CD4-positive, alpha-beta T cell treated with Interleukin-4 for 4 hours (primary cell): ENCODE measurements around the gene B4GALNT1.
"Not testable (repeated sequence)": the region's sequence is repeated elsewhere in the genome, so short reads cannot be mapped to it uniquely, and the experiment has no call there.

Experiments
- DNase-seq: peaks from one replicate; pipeline ENCODE4 v3.0.0-alpha.2; 2020

B4GALNT1 gene

DNA sequence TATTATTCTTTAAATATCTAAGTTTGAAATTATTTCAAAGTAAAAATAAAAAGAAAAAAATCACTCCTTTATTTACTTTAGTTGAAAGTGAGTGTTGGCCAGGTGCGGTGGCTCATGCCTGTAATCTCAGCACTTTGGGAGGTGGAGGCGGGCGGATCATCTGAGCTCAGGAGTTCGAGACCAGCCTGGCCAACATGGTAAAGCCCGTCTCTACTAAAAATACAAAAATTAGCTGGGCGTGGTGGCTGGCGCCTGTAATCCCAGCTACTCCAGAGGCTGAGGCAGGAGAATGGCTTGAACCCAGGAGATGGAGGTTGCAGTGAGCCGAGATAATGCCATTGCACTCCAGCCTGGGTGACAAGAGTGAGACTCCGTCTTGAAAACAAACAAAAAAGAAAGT lies 3.7 kb upstream of the B4GALNT1 start:
- not testable (repeated sequence) for DNase-seq

DNA sequence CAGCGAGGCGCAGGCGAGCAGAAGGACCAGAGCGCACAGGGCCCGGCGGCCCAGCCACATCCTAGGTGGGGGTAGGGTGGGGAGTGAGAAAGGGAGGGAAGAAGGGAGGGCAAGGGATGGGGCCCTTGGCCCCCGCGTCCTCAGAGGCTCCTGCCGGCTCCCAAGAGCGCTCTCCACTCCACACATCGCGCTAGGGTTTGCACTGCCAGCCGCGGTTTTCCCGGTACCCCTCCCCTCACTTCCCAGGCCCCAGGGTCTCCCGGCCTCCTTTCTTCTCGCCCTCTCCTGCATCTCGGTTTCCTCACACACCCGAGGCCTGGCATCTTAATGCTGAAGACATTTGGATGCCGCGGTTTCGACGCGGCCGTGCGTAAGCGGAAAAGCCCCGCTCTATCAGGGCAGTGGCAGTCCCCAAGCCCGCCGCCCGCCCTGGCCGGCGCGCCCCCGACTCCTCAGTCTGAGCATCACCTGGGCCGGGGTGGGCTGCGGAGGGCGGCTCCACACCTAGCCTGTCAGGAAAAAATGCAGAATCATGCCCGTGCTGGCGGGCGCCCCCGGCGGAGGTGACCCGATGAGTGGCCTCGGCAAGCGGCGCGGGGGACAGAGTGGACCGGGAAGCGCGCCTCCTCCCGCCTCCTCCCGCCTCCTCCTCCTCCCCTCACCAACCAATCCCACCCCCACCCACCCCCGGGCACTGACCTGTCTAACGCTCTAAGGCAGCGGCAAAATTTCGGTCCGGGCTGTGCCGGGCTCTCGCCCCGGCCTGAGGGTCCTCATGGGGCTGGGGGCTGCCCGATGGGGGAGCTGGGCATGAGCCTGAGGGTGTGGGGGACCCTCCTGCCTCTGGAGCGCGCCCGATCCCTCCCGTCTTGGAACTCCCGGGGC lies 686 bp downstream of the B4GALNT1 start:
- DNase-seq = no peak

DNA sequence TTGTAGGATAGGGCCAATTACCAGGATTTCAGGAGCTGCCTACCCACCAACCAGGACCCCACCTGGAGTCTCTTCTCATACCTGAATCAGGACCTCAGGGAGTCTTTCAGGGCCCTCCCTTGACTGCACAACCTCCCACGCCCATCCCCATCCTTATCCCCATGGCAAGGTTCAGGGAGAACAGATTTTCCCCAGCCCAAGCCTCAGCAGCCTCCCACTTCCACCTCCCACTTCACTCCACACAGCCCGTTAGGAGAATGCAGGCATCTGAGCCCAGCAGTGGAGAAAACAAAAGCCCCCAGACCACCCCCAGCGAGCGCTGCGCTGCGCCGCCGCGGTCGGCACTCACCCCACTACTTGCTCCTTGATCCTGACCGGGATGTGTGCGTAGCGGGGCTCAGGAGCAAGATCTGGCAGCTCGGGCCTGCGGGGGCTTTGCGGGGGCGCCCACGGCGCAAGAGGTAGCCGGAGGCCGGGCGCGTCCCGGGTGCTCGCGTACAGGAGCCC lies 1.4 kb downstream of the B4GALNT1 start:
- DNase-seq = no peak

DNA sequence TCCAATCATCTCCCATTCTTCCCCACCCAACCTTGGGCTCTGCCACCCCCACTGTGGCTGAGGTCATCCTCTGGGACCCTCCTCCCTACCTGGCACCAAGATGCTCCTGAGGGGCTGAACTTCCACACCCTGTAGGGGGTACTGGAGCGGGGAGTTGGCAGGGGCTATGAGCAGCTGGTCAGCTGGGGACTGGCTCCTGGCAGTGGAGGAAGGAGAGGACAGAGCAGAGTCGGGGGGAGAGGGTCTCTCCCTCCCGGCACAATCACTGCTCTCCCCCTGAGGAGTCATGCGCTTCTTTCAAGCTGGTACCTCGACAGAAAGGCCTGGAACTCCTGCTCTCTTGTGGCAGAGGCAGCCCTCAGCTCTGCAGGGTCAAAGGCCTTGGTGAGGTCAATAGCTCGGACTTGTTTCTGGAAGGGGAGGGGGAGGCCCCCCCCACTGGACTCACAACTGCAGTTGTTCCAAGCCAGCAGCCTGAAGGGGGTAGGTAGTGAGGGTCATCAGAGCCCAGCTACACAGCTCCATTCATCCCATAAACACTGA lies 2.0 kb downstream of the B4GALNT1 start:
- no peak for DNase-seq

DNA sequence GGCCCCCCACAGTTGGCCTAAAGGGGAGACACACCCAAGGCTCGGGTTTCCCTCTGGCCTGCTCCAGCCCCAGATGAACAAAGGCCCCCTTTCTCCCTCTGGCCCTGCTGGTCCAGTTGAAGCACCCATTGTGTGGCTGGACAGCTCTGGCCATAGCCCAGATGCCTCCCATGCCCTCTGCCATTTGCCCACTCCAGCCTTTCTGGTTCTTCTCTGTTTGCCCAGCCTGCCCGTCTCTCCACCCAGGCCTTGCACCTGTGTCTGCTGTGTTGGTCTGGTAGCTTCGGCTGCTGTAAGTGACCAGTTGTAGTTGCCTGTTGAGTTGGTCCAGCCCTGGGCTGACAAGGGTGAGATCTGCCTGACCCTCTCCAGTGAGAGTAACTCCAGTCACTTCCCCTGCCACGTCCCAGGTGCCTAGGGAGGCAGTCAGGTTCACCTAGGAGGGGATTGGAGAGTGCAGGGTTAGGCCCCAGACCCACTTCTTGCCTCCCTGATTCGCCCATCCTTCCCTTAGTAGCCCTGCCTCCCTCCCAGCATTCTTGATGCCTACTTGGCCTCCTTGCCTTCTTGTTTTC lies 3.0 kb downstream of the B4GALNT1 start:
- no peak for DNase-seq

DNA sequence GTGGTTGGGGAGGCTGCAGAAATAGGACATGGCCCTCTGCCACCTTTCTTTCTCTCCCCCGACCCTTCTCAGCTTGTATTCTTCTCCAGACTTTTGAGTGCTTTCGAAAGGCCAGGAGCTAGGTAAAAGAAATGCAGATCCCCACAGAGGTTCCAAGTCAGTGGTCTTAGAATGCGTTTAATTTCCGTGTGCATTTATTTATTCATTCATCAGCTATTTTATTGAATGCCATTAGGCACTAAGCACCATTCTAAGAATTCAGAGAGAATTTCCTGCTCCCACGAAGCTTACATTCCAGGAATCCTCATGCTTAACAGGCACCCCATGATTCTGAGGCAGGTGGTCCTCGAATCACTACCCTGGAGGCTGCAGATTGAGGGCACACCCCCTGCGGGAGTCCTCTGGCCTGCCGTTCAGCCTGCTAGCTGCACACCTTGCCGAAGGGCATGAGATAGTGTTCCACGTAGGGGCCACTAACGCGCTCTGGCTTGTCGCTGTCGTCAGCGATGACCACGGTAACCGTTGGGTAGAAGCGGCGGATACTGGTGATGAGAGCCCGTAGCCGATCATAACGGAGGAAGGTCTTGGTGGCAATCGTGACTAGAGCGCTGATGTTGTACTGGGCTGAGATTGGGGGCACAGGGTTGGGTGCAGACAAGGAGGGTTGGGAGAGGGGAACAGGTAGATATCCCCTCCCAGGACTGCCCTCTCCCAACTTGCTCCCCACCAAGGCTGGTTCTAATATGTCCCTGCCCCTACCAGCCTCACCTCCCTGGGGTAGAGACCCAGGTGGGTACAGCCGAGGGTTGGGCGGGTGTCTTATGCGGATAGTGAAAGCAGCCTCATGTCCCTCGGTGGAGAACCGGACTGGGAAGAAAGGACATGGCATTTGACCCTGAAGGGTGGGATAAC lies 4.5 kb downstream of the B4GALNT1 start:
- DNase-seq = no peak

DNA sequence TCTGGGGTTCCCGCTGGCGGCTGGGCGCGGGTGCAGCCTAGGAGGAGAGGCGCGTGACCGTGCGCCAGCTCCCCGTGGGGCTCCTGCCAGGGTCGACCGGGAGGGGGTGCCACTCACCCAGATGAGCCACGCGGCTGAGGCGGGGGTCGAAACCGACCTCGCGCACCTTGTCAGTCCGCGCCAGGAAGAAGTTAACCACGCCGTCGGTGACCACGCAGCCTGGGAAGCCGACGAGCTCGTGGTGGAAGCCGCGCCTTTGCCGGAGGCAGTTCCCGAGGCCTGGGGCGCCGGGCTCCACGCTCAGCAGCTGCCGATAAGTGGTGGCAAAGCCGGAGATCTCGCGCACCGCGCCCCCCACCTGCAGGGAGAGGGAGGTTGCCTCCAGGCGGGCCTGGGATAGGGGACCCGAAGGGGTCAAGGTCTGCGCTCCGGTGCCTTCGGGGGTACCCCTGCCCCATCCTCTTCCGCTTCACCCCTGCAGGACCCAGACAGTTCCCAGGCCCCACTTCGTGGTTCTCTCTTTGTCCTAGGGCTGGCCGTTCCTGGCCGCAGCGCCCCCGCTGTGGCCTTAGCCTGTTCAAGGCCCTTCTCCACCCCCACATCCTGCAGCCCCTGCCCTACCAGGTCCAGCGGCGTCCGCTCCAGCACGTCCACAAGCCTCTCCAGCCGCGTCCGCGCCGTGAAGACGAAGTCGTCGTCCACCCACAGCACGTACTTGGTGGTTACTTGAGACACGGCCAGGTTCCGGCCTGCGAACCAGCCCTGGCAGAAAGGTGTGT lies 5.3 kb downstream of the B4GALNT1 start:
- DNase-seq = no peak

DNA sequence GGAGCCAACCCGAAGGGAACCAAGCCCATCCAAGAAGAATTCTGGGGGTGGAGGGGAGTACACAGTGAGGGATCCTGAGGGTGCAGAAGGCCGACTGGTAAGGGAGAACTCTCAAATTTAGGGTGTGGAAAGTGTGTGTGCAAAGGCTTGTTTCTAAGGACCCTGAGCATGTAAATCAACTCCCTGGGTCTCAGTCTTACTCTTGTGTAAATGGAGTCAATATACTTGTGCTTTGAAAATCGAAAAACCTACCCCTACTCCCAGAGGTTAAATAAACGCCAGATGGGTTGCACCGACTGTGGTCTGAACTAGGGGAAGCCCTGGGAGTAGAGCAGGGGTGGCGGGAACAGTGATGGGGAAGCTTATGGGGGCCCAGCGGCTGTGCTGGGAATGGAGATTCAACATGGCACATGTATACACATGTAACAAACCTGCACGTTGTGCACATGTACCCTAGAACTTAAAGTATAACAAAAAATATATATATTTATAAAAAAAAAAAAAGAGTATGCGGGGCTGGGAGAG lies 6.0 kb downstream of the B4GALNT1 start:
- no peak for DNase-seq

DNA sequence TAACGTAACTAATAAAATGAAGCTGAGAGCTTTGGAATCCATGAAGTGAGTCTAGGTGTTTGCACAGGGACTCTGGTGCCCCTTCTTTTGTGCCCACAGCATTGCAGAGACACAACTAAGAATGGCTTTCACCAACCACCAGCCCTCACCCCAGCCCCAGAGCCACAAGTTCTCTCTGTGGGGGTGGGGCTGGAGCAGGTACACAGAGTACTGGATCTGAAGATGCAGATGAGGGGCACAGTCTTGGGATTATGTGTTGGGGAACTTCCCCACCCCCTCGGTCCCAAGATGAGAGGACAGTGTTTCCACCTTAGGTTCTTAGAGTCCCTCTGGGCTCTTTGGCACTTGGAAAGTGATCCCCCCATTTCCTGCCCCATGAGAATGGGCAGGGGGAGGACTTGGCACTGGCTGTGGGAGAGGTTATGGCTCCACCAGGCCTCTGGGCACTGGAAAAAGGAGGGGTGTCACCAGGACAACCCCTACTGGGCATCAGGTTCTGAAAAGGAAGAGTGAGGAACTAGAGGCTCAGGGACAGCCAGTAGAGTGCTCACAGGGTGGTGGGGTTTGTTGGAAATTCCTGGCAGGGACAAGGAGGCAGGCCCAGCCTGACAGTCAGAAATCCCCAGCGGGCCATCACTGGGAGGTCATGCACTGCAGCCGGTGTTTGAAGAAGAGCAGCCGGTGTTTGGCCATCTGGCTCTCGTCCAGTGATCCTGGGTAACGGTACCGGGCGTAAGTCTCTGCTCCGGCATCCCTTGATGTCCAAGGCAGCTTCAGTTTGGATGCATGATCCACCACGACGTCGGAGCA lies 6.7 kb downstream of the B4GALNT1 start:
- DNase-seq = no peak

DNA sequence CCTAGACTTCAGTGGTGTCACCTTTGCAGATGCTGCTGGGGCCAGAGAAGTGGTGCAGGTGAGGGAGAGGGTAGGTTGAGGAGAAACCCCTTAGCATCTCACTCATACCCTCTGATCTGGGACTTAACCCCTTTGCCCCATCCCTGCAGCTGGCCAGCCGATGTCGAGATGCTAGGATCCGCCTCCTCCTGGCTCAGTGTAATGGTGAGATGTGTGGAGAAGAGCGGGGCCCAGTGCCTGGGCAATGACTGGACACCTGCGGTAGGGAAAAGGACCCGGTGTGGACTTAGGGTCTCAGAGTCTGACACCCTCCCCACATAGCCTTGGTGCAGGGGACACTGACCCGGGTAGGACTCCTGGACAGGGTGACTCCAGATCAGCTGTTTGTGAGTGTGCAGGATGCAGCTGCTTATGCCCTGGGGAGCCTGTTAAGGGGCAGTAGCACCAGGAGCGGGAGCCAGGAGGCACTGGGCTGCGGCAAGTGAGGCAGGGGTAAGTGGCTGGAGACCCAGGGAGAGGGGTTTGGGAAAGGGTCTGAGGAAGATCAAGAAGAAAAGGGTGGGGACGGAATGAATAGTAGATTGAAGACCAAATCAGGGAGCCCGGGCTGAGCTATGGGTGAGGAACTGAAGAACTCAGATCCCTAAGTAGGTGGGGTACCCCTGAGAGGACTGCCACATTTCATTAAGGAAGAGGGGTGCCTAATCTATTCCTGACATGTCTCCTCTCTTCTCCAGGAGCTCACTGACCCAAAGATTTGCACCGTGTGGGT lies 7.6 kb downstream of the B4GALNT1 start:
- no peak for DNase-seq

DNA sequence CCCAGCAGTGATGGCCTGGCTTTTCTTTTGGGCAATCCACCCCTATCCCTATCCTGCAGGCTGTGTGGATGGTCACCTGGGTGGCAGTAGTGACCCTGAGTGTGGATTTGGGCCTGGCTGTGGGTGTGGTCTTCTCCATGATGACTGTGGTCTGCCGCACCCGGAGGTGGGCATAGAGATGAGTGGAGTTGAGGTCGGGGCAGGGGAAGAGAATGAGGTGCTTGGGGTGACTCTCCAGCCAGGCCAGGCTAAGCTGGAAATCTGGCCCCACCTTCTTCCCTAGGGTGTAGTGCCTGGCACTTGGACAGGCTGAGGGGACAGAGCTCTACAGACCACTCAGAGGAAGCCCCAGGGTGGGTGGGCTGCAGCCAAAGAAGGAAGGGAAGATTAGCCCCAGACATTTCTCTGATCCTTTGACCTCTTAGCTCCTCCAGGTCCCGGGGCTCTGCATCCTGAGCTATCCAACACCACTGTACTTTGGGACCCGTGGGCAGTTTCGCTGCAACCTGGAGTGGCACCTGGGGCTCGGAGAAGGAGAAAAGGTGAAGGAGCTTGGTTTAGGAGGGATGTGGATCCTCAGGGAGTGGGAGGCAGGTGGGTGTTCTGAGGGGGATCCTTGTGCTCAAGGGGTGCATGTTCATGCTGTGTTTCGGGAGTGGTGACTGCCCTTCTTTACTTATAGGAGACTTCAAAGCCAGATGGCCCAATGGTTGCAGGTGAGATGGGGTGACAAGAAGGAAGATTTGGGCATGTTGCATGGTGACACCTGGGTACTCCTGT lies 8.4 kb downstream of the B4GALNT1 start:
- no peak for DNase-seq

DNA sequence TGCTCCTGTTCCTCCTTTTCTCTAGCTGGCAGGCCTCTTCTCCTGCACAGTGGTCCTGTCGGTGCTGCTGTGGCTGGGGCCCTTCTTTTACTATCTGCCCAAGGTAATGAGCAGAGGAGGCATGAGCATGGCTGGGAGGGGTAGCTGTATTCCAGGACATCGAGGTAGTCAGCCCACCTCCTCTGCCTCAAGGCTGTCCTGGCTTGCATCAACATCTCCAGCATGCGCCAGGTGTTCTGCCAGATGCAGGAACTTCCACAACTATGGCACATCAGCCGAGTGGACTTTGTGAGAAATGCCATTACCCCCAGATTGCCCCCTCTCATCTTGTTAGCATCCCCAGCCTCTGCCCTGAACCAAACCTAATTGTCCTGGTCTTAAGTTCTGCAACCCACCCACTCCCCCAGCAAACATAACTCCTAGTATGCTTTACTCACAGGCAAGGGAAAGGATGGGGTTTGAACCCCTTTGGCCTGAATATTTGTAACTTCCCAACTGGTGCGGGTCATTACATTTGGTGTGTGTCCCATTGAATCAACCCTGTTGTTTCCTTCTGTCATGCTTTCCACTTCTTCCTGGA lies 9.1 kb downstream of the B4GALNT1 start:
- DNase-seq = no peak

DNA sequence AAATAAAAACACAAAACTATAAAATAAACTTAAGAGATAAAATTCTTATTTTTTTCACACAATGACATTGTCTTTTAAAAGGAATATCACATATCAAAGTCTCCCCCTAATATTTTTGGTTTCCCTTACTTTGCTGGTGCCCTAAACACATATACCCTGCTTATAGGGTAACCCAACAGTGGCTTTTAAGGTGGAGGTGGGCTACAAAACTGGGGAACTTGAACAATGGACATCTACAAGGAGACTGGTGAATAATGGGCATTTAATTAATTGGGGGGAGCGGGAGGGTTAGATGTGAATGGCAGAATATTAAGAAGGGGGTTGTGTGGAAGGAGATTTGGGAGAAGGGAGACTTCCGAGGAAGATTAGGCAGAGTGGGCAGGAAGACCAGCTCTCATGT lies 9.6 kb downstream of the B4GALNT1 start:
- no peak for DNase-seq

DNA sequence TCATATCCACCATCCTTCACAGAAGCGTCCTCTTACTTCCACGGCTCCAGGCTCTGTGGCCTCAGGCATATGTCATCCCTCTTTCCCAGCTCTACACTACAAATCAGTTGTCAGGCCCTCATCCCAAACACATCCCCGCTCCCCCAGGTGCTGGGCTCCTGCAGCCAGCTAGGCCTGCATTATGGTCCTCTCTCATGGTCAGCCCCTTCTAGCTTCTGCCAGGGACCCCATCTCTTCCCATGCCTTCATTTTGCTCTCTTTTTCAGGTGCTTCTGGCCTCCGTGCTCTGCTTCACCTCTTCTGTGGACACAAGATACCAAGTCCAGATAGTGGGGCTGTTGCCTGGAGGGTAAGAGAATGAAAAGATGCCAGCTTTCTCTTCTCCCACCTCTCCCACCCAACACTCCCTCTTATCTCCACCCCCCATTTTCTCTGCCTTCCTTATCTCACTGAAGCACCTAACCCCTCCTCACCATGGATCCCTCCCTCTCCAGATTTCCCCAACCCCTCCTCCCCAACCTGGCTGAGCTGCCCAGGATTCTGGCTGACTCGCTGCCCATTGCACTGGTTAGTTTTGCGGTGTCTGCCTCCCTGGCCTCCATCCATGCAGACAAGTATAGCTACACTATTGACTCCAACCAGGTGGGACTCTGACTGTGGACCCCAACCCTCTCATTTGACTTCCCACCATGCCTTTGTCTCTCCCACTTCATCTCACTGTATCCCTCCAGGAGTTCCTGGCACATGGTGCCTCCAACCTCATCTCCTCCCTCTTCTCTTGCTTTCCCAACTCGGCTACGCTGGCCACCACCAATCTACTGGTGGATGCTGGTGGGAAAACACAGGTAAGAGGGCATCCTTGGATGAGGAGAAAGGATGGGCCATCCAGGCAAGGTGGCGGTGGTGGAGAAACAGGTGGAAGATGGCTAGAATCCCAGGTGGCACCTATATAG lies 10.4 kb downstream of the B4GALNT1 start:
- DNase-seq = no peak

DNA sequence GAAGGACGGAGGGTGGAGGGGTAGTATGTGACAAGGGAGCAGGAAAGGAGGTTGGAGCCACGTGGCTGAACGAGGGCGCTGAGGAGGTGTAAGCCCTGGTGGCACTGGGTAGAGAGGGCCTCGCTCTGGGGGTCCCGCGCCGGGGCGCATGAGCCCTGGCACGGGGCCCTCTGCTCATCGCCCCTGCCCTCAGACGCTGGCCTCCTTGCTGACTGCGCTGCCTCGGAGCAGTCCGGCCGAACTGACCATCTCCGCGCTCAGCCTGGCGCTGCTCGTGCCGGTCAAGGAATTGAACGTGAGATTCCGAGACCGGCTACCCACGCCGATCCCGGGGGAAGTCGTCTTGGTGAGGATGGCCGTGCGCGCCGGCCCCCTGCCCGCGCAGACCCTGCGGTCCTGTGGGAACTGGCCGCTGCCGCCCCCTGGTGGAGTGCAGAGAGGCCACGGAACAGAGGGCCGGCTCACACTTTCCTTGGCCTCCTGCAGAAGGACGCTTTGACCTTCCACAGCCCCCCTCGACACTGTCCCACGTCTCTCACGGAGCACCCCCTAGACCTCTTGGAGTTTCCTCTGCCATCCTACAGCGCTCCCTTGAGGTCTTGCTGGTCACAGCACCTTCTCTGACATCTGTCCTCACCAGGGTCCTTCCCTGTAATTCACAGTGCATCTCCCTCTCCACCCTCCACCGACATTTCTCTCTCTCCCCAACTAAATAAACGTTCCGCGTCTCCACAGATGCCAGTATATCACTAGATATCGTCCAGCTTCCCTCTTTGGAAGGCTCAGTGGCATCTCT lies 11.3 kb downstream of the B4GALNT1 start:
- DNase-seq = peak; percentile 42

DNA sequence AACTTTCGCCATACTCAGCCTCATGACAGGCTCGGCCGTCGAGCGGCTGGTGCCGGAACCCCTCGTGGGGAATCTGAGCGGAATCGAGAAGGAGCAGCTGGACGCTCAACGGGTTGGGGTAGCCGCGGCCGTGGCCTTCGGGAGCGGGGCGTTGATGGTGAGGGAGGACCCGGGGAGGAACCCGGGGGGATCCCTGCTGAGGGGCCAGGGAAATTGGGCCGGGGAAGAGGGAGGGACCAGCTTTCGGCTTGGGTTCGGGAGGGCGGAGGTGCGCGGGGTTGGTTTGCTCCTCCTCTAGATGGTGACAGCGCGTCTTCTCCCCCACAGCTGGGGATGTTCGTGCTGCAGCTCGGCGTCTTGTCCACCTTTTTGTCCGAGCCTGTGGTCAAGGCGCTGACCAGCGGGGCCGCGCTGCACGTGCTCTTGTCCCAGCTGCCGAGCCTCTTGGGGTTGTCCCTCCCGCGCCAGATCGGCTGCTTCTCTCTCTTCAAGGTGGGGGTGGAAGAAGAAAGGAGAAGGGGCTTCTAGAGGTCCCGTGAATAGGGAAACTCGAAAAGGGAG lies 12.0 kb downstream of the B4GALNT1 start:
- no peak for DNase-seq
